GM18909 (cell line): ENCODE results near the gene SPTLC1.
A peak's percentile ranks its signal among the peaks of the same experiment; 100 is the strongest.

Experiments used
- ATAC-seq: cut with Tn5 transposase; IDR thresholded peaks from one replicate; pipeline ENCODE4 v1.9.1; 2021; ENCODE audit warnings: mild to moderate bottlenecking; ENCODE audit not compliant: unreplicated experiment, poor library complexity

Gene SPTLC1

DNA sequence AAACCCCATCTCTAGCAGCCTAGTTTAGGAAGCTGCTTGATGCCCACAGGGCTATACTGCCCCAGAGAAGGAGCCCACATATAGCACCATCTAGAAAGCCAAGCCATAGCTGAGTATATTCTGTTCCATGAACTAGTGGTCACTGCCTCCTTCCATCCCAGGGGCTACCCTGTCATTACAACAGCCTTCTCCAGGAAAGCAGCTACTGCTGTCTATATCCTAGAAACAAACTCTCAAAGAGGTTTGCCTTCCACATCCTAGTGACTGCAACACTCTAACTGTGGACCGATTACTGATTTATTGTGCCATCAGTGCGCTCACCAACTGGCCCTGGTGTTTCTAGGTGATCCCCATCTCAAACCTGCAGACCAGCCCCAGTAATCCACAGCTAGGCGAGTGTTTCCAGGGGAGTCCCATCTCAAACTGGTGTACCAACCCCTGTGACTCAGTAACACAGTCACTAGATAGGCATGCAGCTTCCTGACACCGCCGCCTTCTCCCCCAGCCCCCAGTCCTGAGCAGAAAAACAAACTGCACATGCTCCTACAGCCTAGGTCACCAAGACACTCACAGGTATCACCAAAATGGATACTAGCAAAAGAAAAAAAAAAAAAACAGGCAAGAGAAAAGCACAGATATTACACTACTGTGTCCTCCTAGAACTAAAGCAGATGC lies 14.8 kb downstream of the SPTLC1 start:
- ATAC-seq = no peak

DNA sequence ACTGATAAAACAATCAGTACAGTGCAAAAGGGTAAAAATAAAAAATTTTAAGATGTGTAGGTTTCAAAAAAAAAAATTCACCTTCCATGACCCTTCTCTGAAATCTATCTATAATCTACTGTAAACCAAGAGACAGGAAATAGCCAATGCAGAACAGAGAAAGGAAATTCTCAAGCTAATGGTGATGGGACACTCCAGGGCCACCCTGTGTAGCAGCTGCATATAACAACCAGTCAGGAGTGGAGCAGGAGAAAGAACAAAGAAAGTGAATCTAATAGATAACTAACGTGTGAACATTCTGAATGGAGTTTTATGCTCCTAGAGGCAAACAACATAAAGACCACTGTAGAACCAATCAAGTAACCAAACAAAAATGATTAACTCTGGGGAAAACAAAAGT lies 16.6 kb downstream of the SPTLC1 start:
- peak; percentile 59 for ATAC-seq

DNA sequence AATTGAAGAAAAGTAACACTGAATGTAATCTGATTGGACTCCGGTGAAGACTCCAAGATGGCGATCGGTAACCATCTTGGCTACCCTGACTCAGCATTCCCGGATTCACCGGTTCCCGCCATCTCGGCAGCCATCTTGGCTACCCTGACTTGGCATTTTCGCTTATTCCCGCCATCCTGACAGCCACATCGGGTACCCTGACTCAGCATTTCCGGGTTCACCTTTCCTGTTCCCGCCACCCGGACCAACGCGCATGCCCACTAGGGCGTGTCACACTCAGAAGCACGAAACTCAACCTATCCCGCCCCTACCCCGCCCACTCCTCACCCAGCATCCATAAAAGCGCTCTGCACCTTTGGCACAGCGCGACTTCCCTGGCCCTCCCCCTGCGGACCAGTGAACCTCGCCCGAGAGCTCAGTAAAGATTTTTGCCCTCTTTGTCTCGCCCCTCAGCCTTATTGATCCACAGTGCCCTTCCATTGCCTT lies 17.2 kb downstream of the SPTLC1 start:
- ATAC-seq = no peak

DNA sequence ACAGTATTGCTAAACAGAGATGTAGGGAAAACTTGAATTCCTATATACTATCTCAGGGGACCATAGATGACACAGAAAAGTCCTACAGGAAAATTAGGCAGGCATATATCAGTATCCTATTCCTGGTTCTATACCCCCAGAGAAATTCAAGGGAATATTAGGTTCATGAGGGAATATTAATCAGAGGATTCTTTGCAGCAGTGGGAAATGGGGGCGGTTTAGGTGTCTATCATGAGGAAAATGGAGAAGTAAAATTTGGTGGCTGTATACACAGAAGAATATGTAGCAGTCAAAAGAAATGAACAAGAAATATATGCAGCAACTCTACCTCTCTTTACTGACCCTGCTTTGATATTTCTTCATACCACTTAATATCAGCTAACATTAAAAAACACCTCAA lies 20.0 kb downstream of the SPTLC1 start:
- no peak for ATAC-seq

DNA sequence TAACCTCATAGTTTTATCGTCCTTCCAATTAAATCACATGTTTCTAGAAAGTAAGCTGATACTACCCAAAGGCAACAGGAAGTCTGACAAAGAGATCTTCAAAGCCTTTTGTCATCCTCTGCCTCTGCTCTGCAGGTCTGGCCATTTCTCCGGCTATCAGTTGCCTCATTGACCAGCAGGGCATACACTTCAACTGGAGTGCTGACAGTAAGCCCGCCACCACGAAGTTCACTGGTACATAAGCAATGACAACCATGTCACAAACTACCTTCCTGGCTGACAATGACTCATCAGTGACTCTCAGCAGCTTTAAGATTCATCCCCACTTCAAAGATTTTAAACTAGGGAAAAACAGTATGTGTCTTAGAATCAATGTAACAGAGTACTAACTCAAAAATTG lies 20.6 kb downstream of the SPTLC1 start:
- no peak for ATAC-seq

DNA sequence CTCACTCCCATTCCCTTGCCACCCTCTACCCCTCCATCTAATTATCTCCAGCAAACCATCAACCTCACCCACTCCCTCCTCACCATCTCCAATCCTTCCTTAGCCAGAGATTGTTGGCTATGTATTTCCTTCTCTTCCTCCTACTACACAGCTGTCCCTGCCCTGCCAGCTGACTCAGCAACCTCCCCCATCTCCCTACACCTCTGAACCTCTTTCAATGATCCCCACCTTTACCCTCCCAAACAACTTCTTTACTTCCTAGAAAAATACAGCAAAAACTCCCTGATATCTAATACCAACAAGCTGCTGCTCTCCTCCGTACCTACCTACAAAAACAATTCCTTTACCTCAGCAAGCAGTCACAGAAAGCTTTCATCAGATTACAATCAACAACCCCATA lies 37.3 kb downstream of the SPTLC1 start:
- ATAC-seq = no peak

DNA sequence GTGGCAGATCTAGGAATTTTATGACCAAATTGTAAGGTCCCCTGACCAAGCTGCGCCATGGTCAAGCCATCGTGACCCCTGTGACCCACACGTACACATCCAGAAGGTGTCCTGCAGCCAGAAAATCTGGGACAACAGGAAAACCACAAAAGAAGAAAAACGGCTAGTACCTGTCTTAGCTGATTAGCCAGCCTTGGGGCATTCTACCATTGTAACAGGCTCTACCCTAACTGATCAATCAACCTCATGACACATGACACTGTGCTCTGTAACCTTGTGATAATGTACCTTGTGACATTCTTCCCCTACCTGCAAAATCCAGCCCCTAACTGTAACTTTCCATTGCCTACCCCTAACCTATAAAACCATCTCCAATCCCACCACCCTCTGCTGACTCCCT lies 43.6 kb downstream of the SPTLC1 start:
- no peak for ATAC-seq

DNA sequence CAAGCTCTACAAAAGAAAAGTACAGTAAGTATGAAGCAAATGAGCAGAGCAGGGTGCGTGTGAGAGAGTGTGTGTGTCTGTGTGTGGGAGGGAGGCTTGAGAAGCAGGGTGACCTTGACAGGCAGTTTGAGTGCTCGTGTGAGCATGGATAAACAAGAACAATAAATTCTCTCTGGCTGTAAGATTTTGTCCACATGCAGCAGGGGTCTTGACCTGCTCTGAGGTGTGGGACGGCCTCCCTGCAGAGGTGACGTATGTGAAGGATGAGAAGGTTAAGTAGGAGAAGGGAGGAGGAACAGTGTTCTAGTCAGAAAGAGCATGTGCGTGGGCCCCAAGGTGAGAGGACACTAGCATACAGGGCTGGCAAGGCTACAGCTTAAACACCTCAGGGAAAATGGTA lies 49.0 kb downstream of the SPTLC1 start:
- ATAC-seq = no peak

DNA sequence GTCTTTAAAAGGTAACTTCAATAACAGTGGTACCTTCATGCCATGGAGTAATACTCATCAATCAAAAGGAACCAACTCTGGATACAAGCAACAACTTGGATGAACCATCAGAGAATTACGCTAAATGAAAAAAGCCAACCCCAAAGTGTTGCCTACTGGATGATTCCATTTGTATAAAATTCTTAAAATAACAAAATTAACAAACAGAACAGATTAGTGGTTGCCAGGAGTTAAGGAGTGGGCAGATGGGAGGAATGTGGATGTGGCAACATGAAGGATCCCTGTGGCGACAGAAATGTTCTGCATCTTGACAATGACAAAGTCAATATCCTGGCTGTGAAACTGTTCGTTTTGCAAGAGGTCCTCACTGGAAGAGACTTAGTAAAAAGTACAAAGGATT lies 50.5 kb downstream of the SPTLC1 start:
- ATAC-seq = no peak

DNA sequence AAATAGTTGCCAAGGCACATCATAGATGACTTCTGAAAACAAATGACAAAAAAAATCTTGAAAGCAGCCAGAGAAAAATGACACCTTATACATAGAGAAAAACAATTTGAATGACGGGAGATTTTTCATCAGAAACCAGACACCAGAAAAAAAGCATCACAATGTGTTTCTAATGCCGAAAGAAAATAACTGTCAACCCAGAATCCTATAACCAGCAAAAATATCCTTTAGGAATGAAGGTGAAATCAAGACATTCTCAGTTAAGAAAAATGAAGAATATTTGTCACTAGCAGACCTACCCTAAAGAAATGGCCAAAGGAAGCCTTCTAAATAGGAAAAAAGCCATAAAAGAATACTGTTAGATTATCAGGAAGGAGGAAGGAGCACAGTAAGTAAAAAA lies 54.0 kb downstream of the SPTLC1 start:
- no peak for ATAC-seq

DNA sequence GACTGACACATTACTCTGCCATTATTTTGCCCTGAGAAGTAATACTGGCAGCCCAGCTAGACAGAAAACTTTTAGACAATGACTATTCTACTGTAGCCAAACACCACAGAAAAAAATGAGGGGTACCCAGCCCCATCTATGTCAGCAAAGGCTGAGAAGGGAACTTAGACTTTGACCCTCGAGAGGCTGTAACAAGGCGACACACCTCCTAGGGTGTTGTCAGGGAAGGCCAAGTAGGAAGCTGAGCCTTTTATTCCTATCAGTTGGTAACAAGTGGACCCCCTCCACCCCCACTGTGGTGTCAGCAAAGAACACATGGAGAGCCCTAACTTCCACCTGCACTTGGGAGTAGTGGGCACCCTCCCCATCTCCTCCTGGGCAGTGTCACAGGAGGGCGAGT lies 55.6 kb downstream of the SPTLC1 start:
- ATAC-seq = no peak

DNA sequence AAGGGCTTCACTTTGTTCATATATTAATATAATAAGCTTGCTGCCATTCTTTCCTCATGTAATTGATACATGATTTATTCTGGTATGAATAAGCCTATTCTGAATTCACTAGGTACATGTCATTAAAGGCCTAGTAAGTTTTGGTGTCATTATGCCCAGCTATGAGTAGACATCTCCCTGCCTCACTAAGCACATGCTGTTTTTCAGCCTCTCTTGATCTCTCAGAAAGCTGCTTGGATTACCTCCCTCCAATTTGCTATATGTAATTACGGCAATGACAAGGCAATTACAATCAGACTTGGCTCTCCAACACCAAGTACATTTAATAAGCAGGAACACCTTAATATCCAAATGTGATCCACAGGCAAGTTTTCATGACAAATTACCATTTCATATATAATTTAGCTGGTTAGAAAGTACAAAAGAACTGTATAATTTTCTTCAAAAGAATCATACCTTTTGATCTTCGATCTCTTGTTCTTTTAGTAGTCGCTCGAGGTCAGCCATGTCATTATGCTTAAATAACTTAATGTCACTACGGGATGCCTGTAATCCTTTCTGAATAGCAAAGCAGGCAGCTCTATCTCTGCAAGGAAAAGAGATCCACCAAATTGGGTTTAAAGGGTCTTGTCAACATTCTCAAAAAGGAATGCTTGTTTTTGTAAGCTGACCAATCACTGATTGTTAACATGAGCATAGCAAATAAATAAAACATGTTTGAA lies 56.3 kb downstream of the SPTLC1 start:
- ATAC-seq = no peak

DNA sequence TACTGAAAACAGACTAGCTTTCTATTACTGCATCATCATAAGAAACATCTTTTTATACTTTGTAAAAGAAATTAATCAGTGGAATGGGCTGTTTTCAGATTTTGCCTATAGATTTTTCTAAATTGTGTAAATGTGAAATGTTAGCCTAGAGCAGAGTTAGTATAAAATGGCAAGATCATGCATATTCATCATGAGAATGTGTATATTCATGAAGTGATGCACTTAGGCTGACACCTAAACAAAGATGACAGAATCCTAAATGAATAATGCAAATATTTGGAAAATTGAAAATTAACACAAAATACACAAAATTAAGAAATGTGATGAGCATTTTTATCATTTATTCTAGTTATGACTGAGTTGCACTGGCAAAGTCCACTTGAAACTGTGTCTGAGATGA lies 57.2 kb downstream of the SPTLC1 start:
- no peak for ATAC-seq

DNA sequence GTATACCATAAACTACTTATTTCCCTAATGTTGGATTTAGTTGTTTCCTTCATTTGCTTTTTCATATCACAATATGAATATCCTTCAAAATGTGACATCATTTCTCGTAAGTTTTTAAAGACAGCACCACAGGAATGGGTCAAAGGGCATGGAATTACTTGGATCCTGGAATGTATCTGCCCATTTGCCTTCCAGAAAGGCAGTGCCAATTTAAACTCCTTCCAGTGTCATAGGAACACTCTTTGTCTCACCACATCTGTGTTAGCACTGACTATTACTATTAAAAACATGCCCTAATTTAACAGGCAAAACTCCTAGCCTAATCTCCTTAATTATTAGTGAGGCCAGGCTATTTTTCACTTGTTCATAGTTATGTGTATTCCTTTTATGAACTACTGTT lies 58.0 kb downstream of the SPTLC1 start:
- no peak for ATAC-seq

DNA sequence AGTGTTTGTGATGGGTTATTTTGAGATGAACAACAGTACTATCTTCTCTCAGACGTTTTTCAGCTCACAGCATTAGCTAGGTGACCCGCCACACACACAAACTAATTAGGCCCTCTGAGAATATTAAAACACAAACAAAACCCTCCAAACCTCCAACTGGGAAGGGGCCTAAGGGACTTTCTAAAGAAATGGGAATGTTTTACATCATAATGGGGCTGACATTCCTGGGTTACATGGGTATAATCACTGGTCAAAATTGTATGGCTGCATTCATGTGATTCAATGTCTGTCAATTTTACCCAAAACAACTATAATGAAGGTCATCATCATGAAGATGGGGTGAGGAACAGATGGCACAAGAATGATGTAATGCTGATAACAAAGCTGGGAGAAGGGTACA lies 59.6 kb downstream of the SPTLC1 start:
- ATAC-seq = no peak

DNA sequence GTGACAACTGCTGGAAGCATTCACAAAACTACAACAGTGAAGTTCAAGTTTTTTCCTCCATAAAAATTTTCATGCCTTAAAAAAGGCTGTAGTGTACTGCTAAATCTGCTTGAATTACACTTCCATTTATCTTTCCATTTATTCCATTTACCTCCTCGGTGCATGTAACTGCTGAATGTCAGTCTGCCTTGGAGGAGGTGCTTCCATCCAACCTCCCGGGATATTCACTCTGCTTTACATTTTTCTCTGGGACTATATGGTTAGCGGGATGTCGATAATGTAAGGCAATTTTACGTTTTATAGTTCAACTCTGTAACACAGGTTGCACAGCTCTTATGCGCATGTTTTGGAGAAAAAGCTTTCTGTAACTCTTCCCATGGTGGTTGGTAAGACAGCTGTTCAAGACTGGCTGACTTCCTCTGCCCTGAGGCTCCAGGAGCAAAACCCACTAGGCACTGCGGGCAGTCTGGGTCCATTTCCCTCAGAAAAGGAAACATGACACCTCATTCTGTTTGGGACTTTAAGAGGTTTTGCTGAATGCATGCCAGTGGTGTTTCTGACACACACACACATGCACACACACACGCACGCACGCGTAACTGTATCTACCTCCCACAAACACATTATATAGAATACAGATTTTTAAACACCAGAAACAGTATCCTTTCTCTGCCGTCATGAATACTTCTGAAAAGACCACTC lies 66.1 kb downstream of the SPTLC1 start:
- ATAC-seq = no peak

DNA sequence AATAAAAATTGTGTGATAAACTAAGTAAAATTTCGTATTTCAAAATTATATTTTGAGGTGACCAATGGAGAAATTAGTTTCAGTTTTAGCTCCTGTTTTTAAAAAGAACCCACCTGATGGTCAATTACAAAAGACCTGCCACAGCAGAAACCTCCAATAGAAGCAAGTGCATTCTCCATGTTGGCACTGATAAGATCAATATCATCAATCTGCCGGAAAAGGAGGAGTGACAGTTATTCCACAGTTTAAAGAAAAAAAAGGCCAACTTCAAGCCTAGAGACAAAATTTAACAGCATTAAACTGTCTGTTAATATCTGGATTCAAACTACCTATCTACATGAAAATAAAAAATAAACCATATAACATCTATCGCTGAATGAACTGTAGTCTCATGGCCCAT lies 67.7 kb downstream of the SPTLC1 start:
- ATAC-seq = no peak

DNA sequence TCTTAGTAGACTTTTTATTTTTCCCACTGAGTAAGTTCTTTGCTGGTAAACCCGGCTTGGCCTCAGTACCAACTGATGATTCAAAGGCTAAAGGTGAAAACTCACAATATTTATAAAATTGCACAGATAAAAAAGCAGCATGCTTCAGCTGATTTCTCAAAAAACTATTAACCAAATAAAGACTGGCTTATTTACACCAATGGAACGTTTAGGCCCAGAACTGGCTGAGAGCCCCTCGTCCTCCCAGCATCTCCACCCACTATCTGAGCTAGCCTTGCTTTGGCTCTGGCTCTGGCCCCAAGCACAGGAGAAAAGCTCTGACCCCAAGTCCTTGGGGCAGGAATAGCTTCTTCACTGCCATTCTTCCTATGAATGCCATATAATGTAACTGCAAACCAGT lies 68.5 kb downstream of the SPTLC1 start:
- no peak for ATAC-seq

DNA sequence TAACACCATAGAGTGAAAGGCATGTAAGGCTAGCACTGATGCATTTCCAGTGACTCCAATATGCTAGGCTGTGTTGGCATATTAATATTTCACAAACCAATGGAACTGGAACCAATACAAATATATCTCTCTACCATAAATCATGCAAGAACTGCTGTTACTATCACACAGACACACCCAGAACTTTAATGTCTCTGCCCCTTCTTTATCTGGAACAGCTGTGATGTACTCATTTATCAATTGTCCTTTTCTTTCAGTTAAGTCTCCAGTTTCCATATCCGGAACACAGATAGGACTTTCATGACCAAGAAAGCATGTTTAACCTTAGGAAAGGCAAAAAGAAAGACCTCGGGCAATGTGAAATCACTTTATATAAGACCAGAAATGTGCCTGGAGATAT lies 70.3 kb downstream of the SPTLC1 start:
- ATAC-seq = no peak

DNA sequence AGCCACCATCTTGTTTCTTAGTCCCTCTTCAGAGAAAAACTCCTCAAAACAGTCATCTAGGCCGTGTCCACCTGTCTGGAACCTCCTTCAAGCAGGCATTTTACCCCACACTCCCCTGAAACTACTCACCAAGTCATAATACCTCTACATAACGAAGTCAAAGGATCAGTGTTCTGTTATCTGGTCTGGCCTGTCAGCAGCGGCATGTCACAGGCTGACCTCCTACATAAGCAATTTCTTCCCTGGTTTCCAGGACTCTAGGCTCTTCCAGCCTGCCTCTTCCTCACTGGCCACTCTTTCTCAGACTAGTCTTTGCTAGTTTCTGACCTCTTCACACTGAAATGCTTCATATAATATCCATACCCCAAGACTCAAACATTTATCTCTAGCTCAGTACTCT lies 72.2 kb downstream of the SPTLC1 start:
- no peak for ATAC-seq

DNA sequence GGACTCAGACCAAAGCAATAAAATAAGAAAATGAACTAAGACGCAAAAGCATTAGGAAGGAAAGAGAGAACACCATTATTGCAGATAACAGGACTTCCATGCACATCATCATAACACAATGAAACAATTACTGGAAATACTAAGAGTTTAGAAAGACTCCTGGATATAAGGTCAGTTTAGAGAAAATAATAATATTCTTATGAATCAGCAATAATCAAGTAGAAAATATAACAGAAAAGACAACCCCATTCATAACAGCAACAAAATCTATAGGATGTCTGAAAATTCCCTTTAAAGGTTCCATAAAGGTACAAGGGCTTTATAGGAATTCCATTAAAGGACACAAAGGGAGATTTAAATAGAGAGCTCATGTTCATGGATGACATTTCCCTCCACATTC lies 73.0 kb downstream of the SPTLC1 start:
- no peak for ATAC-seq

DNA sequence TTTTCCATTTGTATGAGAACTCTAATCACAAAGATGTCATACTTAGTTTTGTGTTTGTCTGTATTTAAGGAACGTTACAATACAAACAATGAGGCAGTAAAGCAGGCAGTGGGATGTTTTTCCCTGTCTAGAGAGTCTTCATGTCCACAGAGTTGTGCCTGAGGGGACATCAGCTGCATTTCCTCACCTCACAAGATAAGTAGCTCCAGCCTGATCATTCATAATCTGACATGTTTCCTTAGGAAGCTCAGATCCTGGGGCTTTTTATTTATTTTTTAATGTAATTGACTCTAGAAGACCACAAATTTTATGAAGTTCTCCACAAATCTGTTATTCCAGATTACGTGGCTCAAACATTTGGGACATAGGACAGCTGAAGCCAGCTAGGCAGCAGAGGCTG lies 78.5 kb downstream of the SPTLC1 start:
- no peak for ATAC-seq
